ENCODE measurements around the gene IPO11.

DNA sequence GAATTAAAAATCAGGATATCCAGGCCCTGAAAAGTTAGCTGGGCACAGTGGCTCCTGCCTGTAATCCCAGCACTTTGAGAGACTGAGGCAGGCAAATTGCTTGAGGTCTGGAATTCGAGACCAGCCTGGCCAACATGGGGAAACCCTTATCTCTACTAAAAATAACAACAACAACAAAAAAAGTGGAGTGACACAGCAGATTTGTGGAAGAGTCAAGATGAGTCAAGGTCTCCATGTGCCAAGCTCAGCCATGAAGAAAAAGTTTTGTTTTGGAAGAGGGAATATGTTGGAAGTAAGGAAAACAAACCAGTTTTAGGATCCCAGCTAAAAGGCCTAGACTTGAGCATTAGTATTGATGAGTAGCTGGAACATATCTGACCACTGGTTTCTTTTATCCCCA lies 180.8 kb downstream of the IPO11 start:
- TF ChIP-seq, protein P1, sequence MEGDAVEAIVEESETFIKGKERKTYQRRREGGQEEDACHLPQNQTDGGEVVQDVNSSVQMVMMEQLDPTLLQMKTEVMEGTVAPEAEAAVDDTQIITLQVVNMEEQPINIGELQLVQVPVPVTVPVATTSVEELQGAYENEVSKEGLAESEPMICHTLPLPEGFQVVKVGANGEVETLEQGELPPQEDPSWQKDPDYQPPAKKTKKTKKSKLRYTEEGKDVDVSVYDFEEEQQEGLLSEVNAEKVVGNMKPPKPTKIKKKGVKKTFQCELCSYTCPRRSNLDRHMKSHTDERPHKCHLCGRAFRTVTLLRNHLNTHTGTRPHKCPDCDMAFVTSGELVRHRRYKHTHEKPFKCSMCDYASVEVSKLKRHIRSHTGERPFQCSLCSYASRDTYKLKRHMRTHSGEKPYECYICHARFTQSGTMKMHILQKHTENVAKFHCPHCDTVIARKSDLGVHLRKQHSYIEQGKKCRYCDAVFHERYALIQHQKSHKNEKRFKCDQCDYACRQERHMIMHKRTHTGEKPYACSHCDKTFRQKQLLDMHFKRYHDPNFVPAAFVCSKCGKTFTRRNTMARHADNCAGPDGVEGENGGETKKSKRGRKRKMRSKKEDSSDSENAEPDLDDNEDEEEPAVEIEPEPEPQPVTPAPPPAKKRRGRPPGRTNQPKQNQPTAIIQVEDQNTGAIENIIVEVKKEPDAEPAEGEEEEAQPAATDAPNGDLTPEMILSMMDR (IDR thresholded peaks at IDR 0.05; ENCODE audit: insufficient read depth, low read length, poor library complexity, severe bottlenecking): no peak
- TF ChIP-seq EZH2phosphoT487 (conservative IDR thresholded peaks at IDR 0.05; ENCODE audit: low read length): no peak
